ENCODE measurements around the gene PSMA3. TPM values are rescaled to one million over a fixed set of nuclear protein-coding genes. Genes with fewer than 3 reads are reported as not detected.
A peak's percentile ranks its signal among the peaks of the same experiment; 100 is the strongest.

PSMA3 gene
- total and polyA plus RNA-seq, 9 of the 15 experiments (the other 6 are each of a cell fraction or from before 2014, with no cell fraction given), result 129 to 786 (median 319) TPM

DNA sequence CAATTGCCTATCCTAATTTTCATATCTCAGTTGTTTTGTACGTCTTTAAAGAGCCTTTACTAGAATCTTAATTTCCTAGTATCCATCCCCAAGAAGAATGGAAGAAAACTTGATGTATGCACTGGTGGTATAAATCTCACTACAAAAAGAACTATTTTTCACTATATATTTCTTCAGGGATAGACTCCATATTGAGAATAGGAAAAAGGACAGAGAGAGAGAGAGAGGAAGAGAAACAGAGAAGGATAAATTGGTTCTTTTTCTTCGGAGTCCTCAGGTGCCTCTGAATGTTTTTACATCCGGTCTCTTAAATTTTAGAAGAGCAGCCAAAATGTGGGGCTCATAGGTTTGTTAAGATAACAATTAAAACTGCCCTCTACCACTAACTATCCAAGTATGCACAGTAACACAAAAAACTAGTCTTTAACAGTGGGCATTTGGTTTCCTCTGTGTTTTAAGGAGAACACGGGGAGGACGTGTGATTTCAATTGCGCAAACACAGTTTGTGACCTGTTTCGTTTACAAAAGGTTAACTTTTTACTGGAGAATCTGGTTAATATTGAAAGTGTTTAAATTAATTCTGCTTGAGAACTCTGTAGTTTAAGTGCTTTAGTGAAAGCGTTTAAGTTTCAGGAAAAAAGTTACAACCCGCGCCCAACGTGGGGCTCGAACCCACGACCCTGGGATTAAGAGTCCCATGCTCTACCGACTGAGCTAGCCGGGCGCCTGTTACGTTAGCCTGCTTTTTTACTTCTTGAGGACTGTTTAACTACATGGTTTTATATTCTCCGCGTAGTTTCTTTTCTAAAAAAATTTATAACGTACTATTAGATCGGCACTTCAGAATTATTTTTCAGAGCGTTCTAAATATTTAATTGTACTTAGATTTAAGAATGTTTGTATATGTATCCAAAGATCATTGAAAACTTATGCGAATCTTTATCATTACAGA lies 5.1 kb upstream of the PSMA3 start (continued):
- no peak for TF ChIP-seq NONO (IDR thresholded peaks at IDR 0.05; ENCODE audit: low read depth in 2 of 2, low read length in 1 of 2)

DNA sequence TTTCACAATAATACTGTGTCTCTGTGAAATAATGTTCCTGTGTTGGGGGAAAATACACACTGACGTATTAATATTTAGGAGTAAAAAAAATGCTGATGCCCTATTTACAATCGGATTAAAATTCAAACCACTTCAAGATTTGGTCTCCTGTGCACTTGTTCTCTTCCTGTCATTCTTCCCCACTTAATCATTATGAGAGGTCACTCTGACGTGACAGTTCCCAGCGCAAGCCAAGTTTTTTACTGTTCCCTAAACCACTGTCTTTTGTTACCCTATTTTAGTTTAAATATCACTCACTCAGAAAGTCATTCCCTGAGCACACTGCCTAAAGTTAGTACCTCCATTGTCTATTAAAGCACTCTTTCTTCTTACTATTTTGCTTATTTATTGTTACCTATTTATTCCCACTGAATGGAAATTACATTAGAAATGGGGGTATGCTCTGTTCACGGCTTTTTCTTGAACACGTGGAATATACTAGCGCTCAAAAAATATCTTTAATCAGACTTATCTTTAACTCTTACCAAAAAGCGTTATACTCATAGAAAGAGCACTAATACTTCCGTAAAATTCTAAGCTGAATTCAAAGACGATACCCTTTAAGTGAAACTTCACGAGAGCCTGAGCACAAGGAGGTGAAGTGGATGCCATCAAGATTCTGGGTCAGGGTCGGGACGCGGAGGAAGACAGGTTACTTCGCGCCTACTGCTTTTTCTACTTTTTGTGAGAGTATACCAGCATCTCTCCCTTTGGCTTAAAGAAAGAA lies 670 bp upstream of the PSMA3 start:
- peak overlapping the region; percentile 73 for H2AFZ ChIP-seq (ENCODE audit: low read depth, low read length)
- peaks cover 50% of the 10 kb centered on the region for H3K79me2 ChIP-seq (ENCODE audit: control insufficient read depth, insufficient read depth, low read length)
- DNase-seq (ENCODE audit: extremely low read depth in 1 of 4, low spot score in 3 of 4), result peak in 2 of 4 experiments; percentile 33 to 56
- H3K9me1 ChIP-seq (ENCODE audit: control insufficient read depth, insufficient read depth, low read length), result no peaks in the 10 kb centered on the region
- FAIRE-seq, result no peak
- 1% methylated on average over 16 of the region's 16 CpGs for WGBS (ENCODE audit: insufficient coverage, low coverage, missing lambda C conversion rate)
- no peaks in the 10 kb centered on the region for H3K9me3 ChIP-seq (replicated peaks; ENCODE audit: control insufficient read depth, insufficient read depth, low read depth, low read length)
- H3K36me3 ChIP-seq (ENCODE audit: control insufficient read depth, insufficient read depth, low read length), result peaks cover 21% of the 10 kb centered on the region
- BruUV-seq (replicated peaks), result TSS peak; percentile 92
- POLR2A ChIA-PET, result interaction anchor here (0.9 to 1.3 kb wide), 7 partner anchors 8 to 111 kb away, joined by 3 to 6 read pairs (median 4); partner anchors contain the start of gene ARID4A
- ATAC-seq, result peak; percentile 47
- CTCF ChIA-PET (ENCODE audit: low intra/inter-chr PET ratio), result no interaction called here
- intact Hi-C loops (cut with micrococcal nuclease) (loop anchor here (2.0 to 5.0 kb wide), 3 partner anchors 43 to 183 kb away; partner anchors contain the start of genes ACTR10, ARID4A, KIAA0586 and TIMM9), in situ Hi-C loops (cut with MboI) (no loop called here)
- H4K20me1 ChIP-seq (replicated peaks; ENCODE audit: control insufficient read depth, insufficient read depth, low read length), result peaks cover 10% of the 10 kb centered on the region
- H3K9ac ChIP-seq (ENCODE audit: insufficient read depth in 1 of 2, low read depth in 2 of 2, low read length in 2 of 2), result peak overlapping the region; percentile 88 to 90
- H3K27me3 ChIP-seq (ENCODE audit: control insufficient read depth in 2 of 2, insufficient read depth in 2 of 2, low read length in 2 of 2), result no peaks in the 10 kb centered on the region
- H3K27ac ChIP-seq (ENCODE audit: extremely low read depth, low read depth, low read length), result peak overlapping the region; percentile 93
- peak overlapping the region; percentile 76 for H3K4me2 ChIP-seq (ENCODE audit: insufficient read depth, low read length)
- H3K4me1 ChIP-seq (replicated peaks in 1 of 2; ENCODE audit: control insufficient read depth in 2 of 2, insufficient read depth in 2 of 2, low read length in 2 of 2), result peaks cover 0 to 11% of the 10 kb centered on the region in 2 experiments; a peak in 3 of 5 replicates
- H3K4me3 ChIP-seq, result peak overlapping the region; percentile 66
- TF ChIP-seq NR2C1 (IDR thresholded peaks at IDR 0.05) (0 out of 2 replicates have a peak, but pooled peaks have one; percentile 24), NR2C1 (tag; IDR thresholded peaks at IDR 0.05) (no peak), DPF2 (IDR thresholded peaks at IDR 0.05) (0 out of 2 replicates have a peak, but pooled peaks have one; percentile 34), POLR3G (IDR thresholded peaks at IDR 0.05; ENCODE audit: extremely low read depth, insufficient read length, insufficient replicate concordance) (no peak), PBX2 (CRISPR knock-in tag; IDR thresholded peaks at IDR 0.05; ENCODE audit: low read depth) (peak; percentile 65), PBX2 (tag; conservative IDR thresholded peaks at IDR 0.05; ENCODE audit: low read depth) (peak; percentile 91), ZNF584 (CRISPR knock-in tag; IDR thresholded peaks at IDR 0.05; ENCODE audit: low read depth) (no peak), NR3C1 (CRISPR knock-in tag; IDR thresholded peaks at IDR 0.05) (no peak), MAFG (tag; conservative IDR thresholded peaks at IDR 0.05) (peak; percentile 41; the same call in 1 of the 2 replicates), ZNF316 (IDR thresholded peaks at IDR 0.05) (peak; percentile 71)

Measured in K562 (cell line).